Panc1 (cell line): Measurements from ENCODE around the gene MAGI1. TPM values are rescaled to one million over a fixed set of nuclear protein-coding genes. Genes with fewer than 3 reads are reported as not detected.

Experiments
- ATAC-seq: fragments of 200-7000 bp; cut with Tn5 transposase; 2 replicates; pipeline ENCODE4 v1.9.1; 2020; ENCODE audit warnings: mild to moderate bottlenecking, moderate library complexity
- BruUV-seq: library from RNA; stranded (reverse); fragments of 400-500 nt; replicated peaks from 2 replicates; lab custom pipeline; 2021; lab: Mats Ljungman, UMichigan
- CTCF ChIA-PET: fragments of 300-600 bp; sonication (Branson Sonifier 250); formaldehyde crosslinking; loops from one replicate; lab custom pipeline; 2022; ENCODE audit warnings: antibody characterized with exemption; lab: Charles Lee
- POLR2A ChIA-PET: fragments of 300-600 bp; sonication (Branson Sonifier 250); formaldehyde crosslinking; loops from one replicate; lab custom pipeline; 2022; ENCODE audit warnings: antibody characterized with exemption; lab: Charles Lee
- DNase-seq: peaks from one replicate; pipeline ENCODE4 v3.0.0-alpha.2; 2010; ENCODE audit warnings: low read depth, low spot score
- H3K27ac ChIP-seq: 2 replicates; pipeline ENCODE4 v1.5.1; 2011; ENCODE audit warnings: mild to moderate bottlenecking, low read length, inconsistent platforms
- H3K27me3 ChIP-seq: fragments of 200-500 bp; sonication (Bioruptor generic); 2 replicates; pipeline ENCODE4 v1.6.0; 2014; ENCODE audit warnings: low read length, inconsistent platforms; ENCODE audit not compliant: control insufficient read depth, insufficient read depth
- H3K36me3 ChIP-seq: fragments of 200-500 bp; sonication (Bioruptor generic); 2 replicates; pipeline ENCODE4 v1.5.1; 2014; ENCODE audit warnings: inconsistent platforms, mild to moderate bottlenecking, low read length, moderate library complexity; ENCODE audit not compliant: control insufficient read depth, insufficient read depth
- H3K4me1 ChIP-seq: 2 replicates; pipeline ENCODE4 v1.5.1; 2011; ENCODE audit warnings: inconsistent platforms, mild to moderate bottlenecking, low read length, moderate library complexity; ENCODE audit not compliant: control insufficient read depth, insufficient read depth
- H3K4me3 ChIP-seq, 2 experiments: 2 replicates each; pipeline ENCODE4 v1.5.1; 2011 to 2012; ENCODE audit warnings: low read depth in 2 of 2, low read length in 2 of 2, mild to moderate bottlenecking in 2 of 2, inconsistent platforms in 1 of 2, moderate library complexity in 1 of 2
- H3K9me3 ChIP-seq: fragments of 200-500 bp; sonication (Bioruptor generic); 2 replicates; pipeline ENCODE4 v1.5.1; 2014; ENCODE audit warnings: low read depth, mild to moderate bottlenecking, inconsistent platforms, low read length, moderate library complexity; ENCODE audit not compliant: control insufficient read depth, insufficient read depth
- CTCF ChIP-seq: fragments of 450-650 bp; IDR thresholded peaks from 2 replicates; pipeline ENCODE4 v1.5.1; 2017; ENCODE audit warnings: mild to moderate bottlenecking
- POLR2AphosphoS5 ChIP-seq: IDR thresholded peaks from 2 replicates; pipeline ENCODE4 v1.6.1; 2012; ENCODE audit warnings: mild to moderate bottlenecking, low read depth, low read length, moderate library complexity
- REST ChIP-seq, 2 experiments: IDR thresholded peaks; 2 replicates each; pipeline ENCODE4 v1.6.1; 2011 to 2012; ENCODE audit warnings: low read depth in 2 of 2, control low read depth in 1 of 2, low read length in 1 of 2, mild to moderate bottlenecking in 1 of 2, moderate library complexity in 1 of 2; ENCODE audit not compliant: insufficient read depth in 1 of 2
- SIN3A ChIP-seq: IDR thresholded peaks from 2 replicates; pipeline ENCODE4 v1.6.1; 2012; ENCODE audit warnings: low read depth, mild to moderate bottlenecking, low read length, moderate library complexity, borderline replicate concordance; ENCODE audit not compliant: insufficient read depth
- TCF7L2 ChIP-seq: IDR thresholded peaks from 2 replicates; pipeline ENCODE4 v1.6.1; 2011; ENCODE audit warnings: mild to moderate bottlenecking, low read depth, low read length, inconsistent platforms
- in situ Hi-C: cut with HindIII; loops from 2 replicates; pipeline ENCODE4 v1.10.0; 2016; ENCODE audit warnings: low sequenced_read_pairs, low pct_unique_long_range_greater_than_20kb
- intact Hi-C: fragments of 100-400 bp; cut with micrococcal nuclease; formaldehyde crosslinking; loops from one replicate; pipeline ENCODE4 v1.10.0; 2022; ENCODE audit not compliant: unreplicated experiment
- total RNA-seq: library from RNA; stranded (reverse); gene quantifications from one replicate; pipeline ENCODE4 v1.2.1, GENCODE V29; 2021; ENCODE audit not compliant: unreplicated experiment

MAGI1 gene
- total RNA-seq, 1 experiment from 2014 or later, result 9.5 TPM

GRCh38 chr3:65596571-65597225 is 442.0 kb downstream of the MAGI1 start:
- in situ Hi-C loops, result no loop called here
- TF ChIP-seq REST (IDR thresholded peaks at IDR 0.05; ENCODE audit: insufficient read depth in 1 of 2, low read depth in 2 of 2, low read length in 1 of 2) (no peak), POLR2AphosphoS5 (no peak), SIN3A (no peak), CTCF (no peak), TCF7L2 (no peak)
- ChIA-PET CTCF (interaction anchor here (0.5 kb wide), 1 partner anchor 66 kb away, joined by 4 read pairs; no protein-coding TSS in a partner anchor), POLR2A (no interaction called here)
- Histone ChIP-seq H3K9me3 (no peaks in the 10 kb centered on the region), H3K4me1 (no peaks in the 10 kb centered on the region), H3K27ac (no peak overlapping the region), H3K27me3 (no peaks in the 10 kb centered on the region), H3K4me3 (no peak overlapping the region; a peak in 1 of 4 replicates), H3K36me3 (no peaks in the 10 kb centered on the region)
- ATAC-seq, result no peak
- no TSS peak for BruUV-seq
- no peak for DNase-seq
- intact Hi-C loops, result no loop called here

DNA sequence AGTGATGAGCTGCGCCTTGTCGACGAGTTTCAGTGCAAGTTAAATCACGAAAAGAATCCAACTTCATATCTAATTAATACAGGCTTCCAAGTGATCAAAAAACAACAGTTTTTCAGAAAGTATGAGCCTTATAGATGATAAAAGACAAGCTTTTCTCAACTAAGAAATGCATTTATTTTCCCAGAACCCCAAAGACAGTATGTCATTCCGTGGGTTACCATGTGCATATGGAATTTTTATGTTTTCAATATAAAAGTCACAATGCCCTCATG is 442.8 kb downstream of the MAGI1 start:
- ATAC-seq (no peak), DNase-seq (no peak)
- H3K4me3 ChIP-seq, result no peak overlapping the region
- intact Hi-C loops, result no loop called here
- no peaks in the 10 kb centered on the region for H3K27me3 ChIP-seq
- ChIA-PET CTCF (no interaction called here), POLR2A (no interaction called here)
- TF ChIP-seq REST (IDR thresholded peaks at IDR 0.05; ENCODE audit: insufficient read depth in 1 of 2, low read depth in 2 of 2, low read length in 1 of 2), result no peak
- TF ChIP-seq SIN3A, result no peak
- no peak for TF ChIP-seq CTCF
- no peak for TF ChIP-seq TCF7L2
- TF ChIP-seq POLR2AphosphoS5, result no peak
- H3K9me3 ChIP-seq, result no peaks in the 10 kb centered on the region
- no peak overlapping the region for H3K27ac ChIP-seq
- in situ Hi-C loops, result no loop called here
- H3K36me3 ChIP-seq, result no peaks in the 10 kb centered on the region
- BruUV-seq, result no TSS peak
- H3K4me1 ChIP-seq, result no peaks in the 10 kb centered on the region
